ENCODE data around the gene SGTB. TPM values are rescaled to one million over a fixed set of nuclear protein-coding genes. Genes with fewer than 3 reads are reported as not detected.

SGTB gene
- total and polyA plus RNA-seq, 2 donors (not counting 1 experiment from before 2014, with no cell fraction given): 18.7 to 32.4 TPM

- no peak overlapping the region for H3K4me2 ChIP-seq (ENCODE audit: extremely low read depth, insufficient read depth, low read length)
- peak; percentile 16 to 28 for DNase-seq (ENCODE audit: low read depth in 2 of 2)
- no peaks in the 10 kb centered on the region for H3K36me3 ChIP-seq (ENCODE audit: control insufficient read depth, insufficient read depth, low read length)
- H3K9ac ChIP-seq (ENCODE audit: insufficient read depth, low read length): no peak overlapping the region
- H3K27me3 ChIP-seq (ENCODE audit: control insufficient read depth, insufficient read depth, low read length): no peaks in the 10 kb centered on the region
- no peaks in the 10 kb centered on the region for H3K9me3 ChIP-seq (ENCODE audit: control insufficient read depth, insufficient read depth, low read depth, low read length)
- no peak overlapping the region for H3K27ac ChIP-seq (ENCODE audit: insufficient read depth, low read length)
- H3K4me1 ChIP-seq (ENCODE audit: control insufficient read depth, extremely low read depth, insufficient read depth, low read length): no peaks in the 10 kb centered on the region
- no peaks in the 10 kb centered on the region for H4K20me1 ChIP-seq (ENCODE audit: control insufficient read depth, extremely low read depth, insufficient read depth, low read length)
- TF ChIP-seq CTCF (conservative IDR thresholded peaks at IDR 0.05 in 1 of 2, IDR thresholded peaks at IDR 0.05 in 1 of 2; ENCODE audit: low read depth in 1 of 2, low read length in 2 of 2) (no peak), EZH2 (IDR thresholded peaks at IDR 0.05; ENCODE audit: low read length, missing control alignments) (no peak)
- no peak overlapping the region for H2AFZ ChIP-seq (ENCODE audit: low read length)
- H3K4me3 ChIP-seq (replicated peaks in 1 of 4; ENCODE audit: control extremely low read depth in 1 of 4, insufficient read depth in 1 of 4, low read depth in 3 of 4, low read length in 4 of 4): no peak overlapping the region
- H3K79me2 ChIP-seq (ENCODE audit: control insufficient read depth, insufficient read depth, low read length): peaks cover 8% of the 10 kb centered on the region
Measured at GRCh38 chr5:65730910-65731309, 9.0 kb upstream of the SGTB start.

GRCh38 chr5:65728218-65728617, 6.3 kb upstream of the SGTB start:
- DNase-seq (ENCODE audit: low read depth in 2 of 2): peak in 1 of 2 donors; percentile 45
- H3K79me2 ChIP-seq (ENCODE audit: control insufficient read depth, insufficient read depth, low read length): peaks cover 15% of the 10 kb centered on the region
- H3K4me2 ChIP-seq (ENCODE audit: extremely low read depth, insufficient read depth, low read length): no peak overlapping the region
- no peak for TF ChIP-seq CTCF (conservative IDR thresholded peaks at IDR 0.05 in 1 of 2, IDR thresholded peaks at IDR 0.05 in 1 of 2; ENCODE audit: low read depth in 1 of 2, low read length in 2 of 2)
- no peak for TF ChIP-seq EZH2 (IDR thresholded peaks at IDR 0.05; ENCODE audit: low read length, missing control alignments)
- H3K4me1 ChIP-seq (ENCODE audit: control insufficient read depth, extremely low read depth, insufficient read depth, low read length): no peaks in the 10 kb centered on the region
- H4K20me1 ChIP-seq (ENCODE audit: control insufficient read depth, extremely low read depth, insufficient read depth, low read length): no peaks in the 10 kb centered on the region
- H3K9ac ChIP-seq (ENCODE audit: insufficient read depth, low read length): no peak overlapping the region
- H3K9me3 ChIP-seq (ENCODE audit: control insufficient read depth, insufficient read depth, low read depth, low read length): no peaks in the 10 kb centered on the region
- H3K27me3 ChIP-seq (ENCODE audit: control insufficient read depth, insufficient read depth, low read length): no peaks in the 10 kb centered on the region
- no peak overlapping the region for H3K4me3 ChIP-seq (replicated peaks in 1 of 4; ENCODE audit: control extremely low read depth in 1 of 4, insufficient read depth in 1 of 4, low read depth in 3 of 4, low read length in 4 of 4)
- no peak overlapping the region for H3K27ac ChIP-seq (ENCODE audit: insufficient read depth, low read length)
- H2AFZ ChIP-seq (ENCODE audit: low read length): no peak overlapping the region
- no peaks in the 10 kb centered on the region for H3K36me3 ChIP-seq (ENCODE audit: control insufficient read depth, insufficient read depth, low read length)

GRCh38 chr5:65727491-65728156, 5.7 kb upstream of the SGTB start:
- H3K27me3 ChIP-seq (ENCODE audit: control insufficient read depth, insufficient read depth, low read length): no peaks in the 10 kb centered on the region
- no peak overlapping the region for H3K4me2 ChIP-seq (ENCODE audit: extremely low read depth, insufficient read depth, low read length)
- no peak for TF ChIP-seq CTCF (conservative IDR thresholded peaks at IDR 0.05 in 1 of 2, IDR thresholded peaks at IDR 0.05 in 1 of 2; ENCODE audit: low read depth in 1 of 2, low read length in 2 of 2)
- no peaks in the 10 kb centered on the region for H3K36me3 ChIP-seq (ENCODE audit: control insufficient read depth, insufficient read depth, low read length)
- no peak for DNase-seq (ENCODE audit: low read depth in 2 of 2)
- H3K4me3 ChIP-seq (replicated peaks in 1 of 4; ENCODE audit: control extremely low read depth in 1 of 4, insufficient read depth in 1 of 4, low read depth in 3 of 4, low read length in 4 of 4): no peak overlapping the region
- H3K27ac ChIP-seq (ENCODE audit: insufficient read depth, low read length): no peak overlapping the region
- no peaks in the 10 kb centered on the region for H3K9me3 ChIP-seq (ENCODE audit: control insufficient read depth, insufficient read depth, low read depth, low read length)
- no peaks in the 10 kb centered on the region for H3K4me1 ChIP-seq (ENCODE audit: control insufficient read depth, extremely low read depth, insufficient read depth, low read length)
- peaks cover 17% of the 10 kb centered on the region for H3K79me2 ChIP-seq (ENCODE audit: control insufficient read depth, insufficient read depth, low read length)
- H3K9ac ChIP-seq (ENCODE audit: insufficient read depth, low read length): no peak overlapping the region
- H2AFZ ChIP-seq (ENCODE audit: low read length): no peak overlapping the region
- H4K20me1 ChIP-seq (ENCODE audit: control insufficient read depth, extremely low read depth, insufficient read depth, low read length): no peaks in the 10 kb centered on the region

Measured in fibroblast of lung (primary cell).